ENCODE measurements around the gene EXOC3L1.

DNA sequence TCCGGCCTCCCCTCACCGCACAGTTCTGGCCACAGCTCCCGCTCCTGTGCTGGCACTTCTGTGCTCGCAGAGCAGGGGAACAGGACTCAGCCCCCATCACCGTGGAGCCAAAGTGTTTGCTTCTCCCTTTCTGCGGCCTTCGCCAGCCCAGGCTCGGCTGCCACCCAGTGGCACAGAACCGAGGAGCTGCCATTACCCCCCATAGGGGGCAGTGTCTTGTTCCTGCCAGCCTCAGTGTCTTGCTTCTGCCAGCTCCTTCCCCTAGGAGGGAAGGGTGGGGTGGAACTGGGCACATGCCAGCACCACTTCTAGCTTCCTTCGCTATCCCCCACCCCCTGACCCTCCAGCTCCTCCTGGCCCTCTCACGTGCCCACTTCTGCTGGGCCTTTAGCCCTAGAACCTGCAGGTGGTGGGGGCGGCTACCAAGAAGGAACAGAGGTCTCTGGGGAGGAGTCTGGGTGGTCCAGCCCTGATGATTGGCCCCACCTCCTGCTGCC, 8.3 kb upstream of the EXOC3L1 start:
- TF ChIP-seq, protein P1, sequence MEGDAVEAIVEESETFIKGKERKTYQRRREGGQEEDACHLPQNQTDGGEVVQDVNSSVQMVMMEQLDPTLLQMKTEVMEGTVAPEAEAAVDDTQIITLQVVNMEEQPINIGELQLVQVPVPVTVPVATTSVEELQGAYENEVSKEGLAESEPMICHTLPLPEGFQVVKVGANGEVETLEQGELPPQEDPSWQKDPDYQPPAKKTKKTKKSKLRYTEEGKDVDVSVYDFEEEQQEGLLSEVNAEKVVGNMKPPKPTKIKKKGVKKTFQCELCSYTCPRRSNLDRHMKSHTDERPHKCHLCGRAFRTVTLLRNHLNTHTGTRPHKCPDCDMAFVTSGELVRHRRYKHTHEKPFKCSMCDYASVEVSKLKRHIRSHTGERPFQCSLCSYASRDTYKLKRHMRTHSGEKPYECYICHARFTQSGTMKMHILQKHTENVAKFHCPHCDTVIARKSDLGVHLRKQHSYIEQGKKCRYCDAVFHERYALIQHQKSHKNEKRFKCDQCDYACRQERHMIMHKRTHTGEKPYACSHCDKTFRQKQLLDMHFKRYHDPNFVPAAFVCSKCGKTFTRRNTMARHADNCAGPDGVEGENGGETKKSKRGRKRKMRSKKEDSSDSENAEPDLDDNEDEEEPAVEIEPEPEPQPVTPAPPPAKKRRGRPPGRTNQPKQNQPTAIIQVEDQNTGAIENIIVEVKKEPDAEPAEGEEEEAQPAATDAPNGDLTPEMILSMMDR (IDR thresholded peaks at IDR 0.05): peak; percentile 56 to 97 (median 80)
- TF ChIP-seq POLR2A (IDR thresholded peaks at IDR 0.05) (no peak), POLR2AphosphoS5 (IDR thresholded peaks at IDR 0.05) (peak in 2 of 3 donors; percentile 8 to 13)
